ENCODE data around the gene ASTN2. TPM values are rescaled to one million over a fixed set of nuclear protein-coding genes. Genes with fewer than 3 reads are reported as not detected.

Gene ASTN2
- total and polyA plus RNA-seq, 3 donors from 2014 or later: 55.7 to 157 (median 117) TPM

DNA sequence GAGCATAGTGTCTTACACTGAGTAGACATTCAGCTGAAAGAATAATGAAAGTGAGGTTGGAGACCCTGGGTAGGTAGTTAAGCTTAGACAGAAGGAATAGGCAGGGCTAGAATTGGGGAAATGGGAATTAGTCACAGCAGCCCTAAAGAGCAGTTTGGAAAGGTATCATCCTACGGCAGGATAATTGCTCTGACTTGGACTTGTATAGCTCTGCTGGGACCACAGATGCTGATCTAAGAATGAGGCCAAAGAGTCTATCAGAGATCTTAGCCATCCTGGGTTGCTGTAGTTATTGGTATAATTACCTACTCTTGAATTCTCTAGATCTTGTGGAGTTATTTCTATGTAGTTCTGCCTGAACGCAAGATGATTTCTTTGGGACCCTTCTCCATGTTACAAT, 288.0 kb downstream of the ASTN2 start:
- no peak for DNase-seq
- WGBS, 2 donors: 87 to 88% methylated on average over 2 of the region's 2 CpGs
- Histone ChIP-seq H3K27me3 (no peaks in the 10 kb centered on the region), H3K4me1 (no peaks in the 10 kb centered on the region), H3K36me3 (ENCODE audit: low read depth, missing control alignments) (no peaks in the 10 kb centered on the region), H3K9me3 (no peaks in the 10 kb centered on the region), H3K4me3 (no peak overlapping the region), H3K27ac (no peak overlapping the region)
- intact Hi-C loops (cut with DNase I; ENCODE audit: low total_unique reads): no loop called here
- TF ChIP-seq CTCF (IDR thresholded peaks at IDR 0.05) (no peak), POLR2A (IDR thresholded peaks at IDR 0.05) (no peak)

- 39 to 68% methylated on average over 6 of the region's 6 CpGs for WGBS, 2 donors
- H3K27ac ChIP-seq: no peak overlapping the region
- intact Hi-C loops (cut with DNase I; ENCODE audit: low total_unique reads): no loop called here
- H3K4me3 ChIP-seq: no peak overlapping the region
- DNase-seq: no peak
- H3K4me1 ChIP-seq: no peaks in the 10 kb centered on the region
- H3K9me3 ChIP-seq: no peaks in the 10 kb centered on the region
- no peaks in the 10 kb centered on the region for H3K27me3 ChIP-seq
- no peaks in the 10 kb centered on the region for H3K36me3 ChIP-seq (ENCODE audit: low read depth, missing control alignments)
- TF ChIP-seq POLR2A (IDR thresholded peaks at IDR 0.05): no peak
- no peak for TF ChIP-seq CTCF (IDR thresholded peaks at IDR 0.05)
These were observed 289.3 kb downstream of the ASTN2 start for GRCh38 chr9:117125531-117125930.

DNA sequence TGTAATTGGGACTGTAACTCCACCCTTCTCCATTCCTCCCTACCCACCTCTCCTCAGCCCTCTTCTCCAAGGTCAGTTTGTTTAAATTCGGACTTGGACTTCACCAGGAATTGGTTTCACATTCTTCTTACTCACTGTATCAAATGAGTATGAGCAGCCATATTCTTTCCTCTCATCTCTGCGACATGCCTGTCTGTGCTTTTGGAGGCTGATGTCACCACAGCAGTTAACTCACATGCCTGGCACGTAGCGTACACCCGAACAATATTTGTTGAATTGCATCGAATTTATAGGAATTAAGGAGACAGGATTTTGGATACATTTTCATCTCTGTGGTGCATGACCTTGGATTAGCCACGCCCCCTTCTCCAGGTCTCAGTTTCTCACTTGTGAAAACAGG, 291.1 kb downstream of the ASTN2 start:
- Histone ChIP-seq H3K9me3 (no peaks in the 10 kb centered on the region), H3K4me1 (no peaks in the 10 kb centered on the region), H3K4me3 (no peak overlapping the region), H3K27me3 (no peaks in the 10 kb centered on the region), H3K36me3 (ENCODE audit: low read depth, missing control alignments) (no peaks in the 10 kb centered on the region), H3K27ac (no peak overlapping the region)
- no peak for DNase-seq
- no peak for TF ChIP-seq CTCF (IDR thresholded peaks at IDR 0.05)
- TF ChIP-seq POLR2A (IDR thresholded peaks at IDR 0.05): no peak
- WGBS, 2 donors: 76 to 84% methylated on average over 7 of the region's 7 CpGs
- intact Hi-C loops (cut with DNase I; ENCODE audit: low total_unique reads): no loop called here

GRCh38 chr9:117122953-117123352, 291.9 kb downstream of the ASTN2 start:
- no peaks in the 10 kb centered on the region for H3K27me3 ChIP-seq
- intact Hi-C loops (cut with DNase I; ENCODE audit: low total_unique reads): no loop called here
- TF ChIP-seq CTCF (IDR thresholded peaks at IDR 0.05): no peak
- no peak for TF ChIP-seq POLR2A (IDR thresholded peaks at IDR 0.05)
- no peaks in the 10 kb centered on the region for H3K9me3 ChIP-seq
- DNase-seq: no peak
- no peak overlapping the region for H3K27ac ChIP-seq
- 63 to 72% methylated on average over 3 of the region's 3 CpGs for WGBS, 2 donors
- H3K4me3 ChIP-seq: no peak overlapping the region
- no peaks in the 10 kb centered on the region for H3K36me3 ChIP-seq (ENCODE audit: low read depth, missing control alignments)
- H3K4me1 ChIP-seq: no peaks in the 10 kb centered on the region

- WGBS, 2 donors: 86 to 88% methylated on average over 1 of the region's 1 CpG
- H3K9me3 ChIP-seq: no peaks in the 10 kb centered on the region
- H3K4me3 ChIP-seq: no peak overlapping the region
- H3K27ac ChIP-seq: no peak overlapping the region
- intact Hi-C loops (cut with DNase I; ENCODE audit: low total_unique reads): no loop called here
- H3K4me1 ChIP-seq: no peaks in the 10 kb centered on the region
- DNase-seq: no peak
- TF ChIP-seq CTCF (IDR thresholded peaks at IDR 0.05) (no peak), POLR2A (IDR thresholded peaks at IDR 0.05) (no peak)
- H3K27me3 ChIP-seq: no peaks in the 10 kb centered on the region
- no peaks in the 10 kb centered on the region for H3K36me3 ChIP-seq (ENCODE audit: low read depth, missing control alignments)
These were observed 292.8 kb downstream of the ASTN2 start for GRCh38 chr9:117122102-117122501.

All from testis (tissue), 3 donors.